Erythroblast (primary cell): ENCODE results near the gene KRT9.

Experiments used
- GATA1 ChIP-seq: IDR thresholded peaks from 2 replicates; pipeline ENCODE4 v1.6.1; 2011; ENCODE audit warnings: low read depth, mild to moderate bottlenecking, control low read depth, low read length, moderate library complexity
- POLR2A ChIP-seq: IDR thresholded peaks from 2 replicates; pipeline ENCODE4 v1.6.1; 2011; ENCODE audit warnings: mild to moderate bottlenecking, low read length

GRCh38 chr17:41567317-41567716 lies 4.5 kb downstream of the KRT9 start:
- TF ChIP-seq POLR2A (no peak), GATA1 (no peak)
